CD4-positive, alpha-beta T cell treated with Interleukin-1 beta for 1 hour (primary cell): ENCODE data around the gene SMTNL1.

Experiments used
- DNase-seq, 2 donors: peaks; one replicate each; pipeline ENCODE4 v3.0.0-alpha.2; 2020 to 2022

SMTNL1 gene

DNA sequence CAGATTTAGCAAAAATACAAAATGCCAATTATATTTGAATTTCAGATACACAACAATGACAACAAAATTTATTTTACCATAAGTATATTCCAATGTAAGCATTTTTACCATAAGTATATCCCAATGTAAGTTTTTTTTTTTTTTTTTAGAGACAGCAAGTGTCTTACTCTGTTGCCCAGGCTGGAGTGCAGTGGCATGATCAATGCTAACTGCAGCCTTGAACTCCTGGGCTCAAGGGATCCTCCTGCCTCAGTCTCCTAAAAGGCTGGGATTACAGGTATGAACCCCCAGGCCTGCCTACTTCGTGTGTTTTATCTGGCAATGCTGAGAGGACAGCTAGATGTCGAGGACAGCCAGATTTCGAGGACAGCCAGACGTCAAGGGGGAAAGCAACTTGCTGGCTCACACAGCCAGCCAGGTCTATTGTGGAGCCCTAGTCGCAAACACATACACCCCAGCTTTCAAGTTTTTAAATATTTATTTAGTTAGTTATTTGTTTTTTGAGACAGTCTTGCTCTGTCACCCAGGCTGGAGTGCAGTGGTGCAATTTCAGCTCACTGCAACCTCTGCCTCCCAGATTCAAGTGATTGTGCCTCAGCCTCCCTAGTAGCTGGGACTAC is 59.0 kb downstream of the SMTNL1 start:
- DNase-seq: no peak

DNA sequence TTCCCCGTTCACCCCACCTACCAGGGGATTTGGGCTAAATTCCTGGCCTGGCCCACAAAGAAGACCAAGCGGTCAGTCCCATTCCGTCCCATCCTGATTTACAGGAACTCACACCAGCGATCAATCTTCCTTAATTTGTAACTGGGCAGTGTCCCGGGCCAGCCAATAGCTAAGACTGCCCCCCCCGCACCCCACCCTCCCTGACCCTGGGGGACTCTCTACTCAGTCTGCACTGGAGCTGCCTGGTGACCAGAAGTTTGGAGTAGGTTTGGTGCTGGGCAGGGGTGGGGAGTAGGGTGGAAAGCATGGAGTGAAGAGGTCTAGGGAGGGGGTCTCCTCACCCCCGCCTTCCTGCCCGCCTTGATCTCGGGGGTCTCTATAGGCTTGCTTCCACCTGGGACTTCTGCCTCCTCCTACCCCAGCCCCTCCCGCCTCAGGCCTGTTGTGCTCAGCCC is 60.1 kb downstream of the SMTNL1 start, which contains the start of gene SERPING1:
SERPING1 (plus strand) TSS at position 225 of the 455 bp plus-strand sequence. CDS start 586 bp downstream, outside the sequence.
- no peak for DNase-seq

DNA sequence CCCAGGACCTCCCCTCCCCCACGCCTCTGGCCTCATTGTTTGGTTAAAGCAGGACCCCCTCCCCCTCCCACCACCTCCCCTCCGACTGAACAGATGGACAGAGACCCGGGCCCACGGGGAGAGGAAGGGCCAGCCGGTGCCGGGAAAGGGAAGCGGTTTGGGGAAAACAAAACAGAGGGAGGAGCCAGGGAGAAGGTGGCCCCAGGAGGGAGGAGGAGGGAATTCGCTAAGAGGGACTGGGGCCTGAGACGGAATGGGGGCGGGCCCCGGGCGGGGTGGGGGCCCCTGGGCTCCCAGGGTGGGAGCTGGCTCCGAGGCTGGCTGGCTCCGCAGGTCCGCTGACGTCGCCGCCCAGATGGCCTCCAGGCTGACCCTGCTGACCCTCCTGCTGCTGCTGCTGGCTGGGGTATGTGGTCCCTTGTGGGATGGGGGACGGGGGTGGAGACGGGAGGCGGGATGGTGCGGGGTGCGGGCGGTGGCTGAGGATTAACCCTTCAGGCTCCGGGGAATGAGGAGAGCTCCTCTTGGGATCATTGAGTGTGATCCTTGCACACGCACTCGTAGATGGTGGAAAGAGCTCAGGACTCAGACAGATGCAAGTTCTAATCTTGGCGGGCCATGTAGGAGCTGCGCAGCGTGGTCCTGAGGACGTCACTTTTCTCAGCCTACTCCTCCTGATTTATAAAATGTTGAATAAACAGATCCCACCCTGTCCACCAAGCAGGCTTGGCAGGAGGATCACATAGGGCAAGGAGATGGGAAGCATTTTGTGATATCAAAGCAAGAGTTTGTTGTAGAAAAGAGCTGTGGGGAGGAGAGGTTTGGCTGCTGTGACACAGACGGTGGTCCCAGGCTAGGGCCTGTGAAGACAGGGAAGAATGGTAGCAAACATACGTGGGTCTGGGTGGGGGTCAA is 60.8 kb downstream of the SMTNL1 start:
- no peak for DNase-seq

DNA sequence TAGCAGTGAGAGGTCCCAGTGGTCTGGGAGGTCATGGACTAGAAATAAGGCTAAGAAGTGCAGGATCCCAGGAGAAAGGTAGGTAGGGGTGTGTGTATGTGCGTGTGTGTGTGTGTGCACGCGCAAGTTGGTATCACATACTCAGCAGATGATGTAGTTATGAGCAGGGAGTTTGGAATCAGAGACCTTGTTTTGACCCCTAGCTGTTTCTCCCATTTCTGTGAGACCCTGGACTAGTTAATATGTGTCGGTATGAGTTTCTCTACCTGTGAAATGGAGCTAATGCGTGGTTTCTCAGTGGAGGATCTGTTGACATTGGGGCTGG is 61.4 kb downstream of the SMTNL1 start:
- no peak for DNase-seq

DNA sequence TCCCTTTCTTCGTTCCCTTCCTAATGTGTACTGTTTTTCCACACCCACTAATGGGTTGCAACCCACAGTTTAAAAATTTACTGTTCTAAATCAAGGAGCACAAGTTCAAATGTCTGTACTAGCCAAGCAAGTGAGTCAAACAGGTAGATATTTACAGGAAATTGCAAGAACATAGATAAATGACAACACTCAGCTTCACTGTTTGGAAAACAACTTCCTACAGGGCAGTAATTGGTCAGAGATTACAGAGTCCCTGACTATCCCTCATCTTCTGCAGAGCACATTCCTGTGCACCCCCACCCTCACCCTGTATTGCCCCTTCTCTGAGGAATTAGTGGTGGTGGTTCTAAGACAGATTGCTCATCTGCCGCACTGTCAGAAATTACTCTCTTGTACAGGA is 62.0 kb downstream of the SMTNL1 start:
- DNase-seq: no peak
